Measurements from ENCODE around the gene BIVM. TPM values are rescaled to one million over a fixed set of nuclear protein-coding genes. Genes with fewer than 3 reads are reported as not detected.

Gene BIVM
- total and polyA plus RNA-seq, 7 experiments from 2014 or later: 2.6 to 31.2 (median 4.3) TPM

Other genes with a start within 250 kb of the BIVM start
- 100 to 1,000 TPM in 4 of 5 experiments, 10 to 100 TPM in 1; 92.1 to 158 (median 119) TPM for gene TPP2, start 202.1 kb upstream of the BIVM start, total RNA-seq
- 10 to 100 TPM; 49.4 to 63.5 TPM for gene TPP2, start 202.1 kb upstream of the BIVM start, polyA plus RNA-seq
- gene METTL21C, start 104.1 kb upstream of the BIVM start, total RNA-seq: not detected
- gene METTL21C, start 104.1 kb upstream of the BIVM start, polyA plus RNA-seq: not detected
- 10 to 100 TPM in 1 of 5 experiments, 1 to 10 TPM in 4; 3.7 to 30.8 (median 8.3) TPM for gene TEX30, start 25.3 kb upstream of the BIVM start, total RNA-seq
- gene TEX30, start 25.3 kb upstream of the BIVM start, polyA plus RNA-seq: 10 to 100 TPM; 17.8 to 20.4 TPM
- gene POGLUT2, start 143 bp upstream of the BIVM start, total RNA-seq: 10 to 100 TPM in 1 of 5 experiments, under 1 TPM in 4; 0.19 to 10.4 (median 0.40) TPM
- gene POGLUT2, start 143 bp upstream of the BIVM start, polyA plus RNA-seq: not detected
- 100 to 1,000 TPM in 3 of 5 experiments, 10 to 100 TPM in 2; 79.6 to 158 (median 123) TPM for gene ERCC5, start 46.9 kb downstream of the BIVM start, total RNA-seq
- 10 to 100 TPM; 48.6 to 62.9 TPM for gene ERCC5, start 46.9 kb downstream of the BIVM start, polyA plus RNA-seq

Measured in naive thymus-derived CD4-positive, alpha-beta T cell (primary cell).